ENCODE measurements around the gene PHF21B. TPM values are rescaled to one million over a fixed set of nuclear protein-coding genes. Genes with fewer than 3 reads are reported as not detected.

The PHF21B gene
- total and polyA plus RNA-seq, 7 experiments from 2014 or later = not detected

DNA sequence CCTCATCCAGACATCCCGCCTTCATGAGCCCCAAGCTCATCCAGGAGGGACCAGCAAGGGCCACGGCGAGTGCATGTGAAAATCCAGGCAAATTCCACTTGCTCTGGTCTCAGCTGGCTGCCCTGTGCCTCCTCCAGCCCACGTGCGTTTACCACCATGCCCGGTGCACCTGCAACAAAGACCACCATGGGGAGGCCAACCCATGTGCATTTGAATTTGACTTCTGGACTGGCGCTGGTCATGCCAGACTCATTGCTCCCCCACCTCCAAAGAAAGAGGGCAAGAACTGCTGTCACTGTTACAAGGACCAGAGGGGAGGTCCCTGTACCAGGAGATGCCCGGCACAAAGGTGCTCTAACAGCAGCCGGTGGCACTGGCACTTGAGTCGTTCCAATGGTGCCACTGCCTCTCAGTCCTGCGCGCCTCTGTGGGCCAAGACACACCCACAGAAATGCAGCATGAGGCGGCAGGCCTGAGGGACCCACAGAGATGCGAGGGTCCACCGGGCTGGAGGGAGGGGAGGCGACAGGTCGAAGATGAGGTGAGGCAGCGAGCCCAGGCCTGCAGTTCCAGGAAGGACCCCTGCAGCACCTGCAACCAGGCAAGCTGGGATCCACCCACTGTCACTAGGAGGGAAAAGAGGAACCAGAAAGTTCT, 80.3 kb downstream of the PHF21B start:
- Histone ChIP-seq H3K4me3 (ENCODE audit: low read length) (no peak overlapping the region), H3K36me3 (ENCODE audit: control insufficient read depth in 2 of 3, insufficient read depth in 3 of 3, low read length in 3 of 3) (no peaks in the 10 kb centered on the region), H3K4me1 (ENCODE audit: control insufficient read depth in 2 of 2, insufficient read depth in 2 of 2, low read length in 2 of 2) (no peaks in the 10 kb centered on the region), H3K27me3 (ENCODE audit: control insufficient read depth in 2 of 2, insufficient read depth in 2 of 2, low read length in 2 of 2) (no peaks in the 10 kb centered on the region), H3K27ac (ENCODE audit: low read depth, low read length) (no peak overlapping the region), H3K9me3 (ENCODE audit: control insufficient read depth in 2 of 3, low read length in 3 of 3) (no peaks in the 10 kb centered on the region)
- intact Hi-C loops (cut with micrococcal nuclease) = no loop called here
- H3K9me3 Mint-ChIP-seq = peaks cover 0 to 1% (median 0%) of the 10 kb centered on the region in 11 donors
- H3K27me3 Mint-ChIP-seq = no peaks in the 10 kb centered on the region
- no peaks in the 10 kb centered on the region for H3K4me1 Mint-ChIP-seq
- ATAC-seq = no peak
- POLR2A ChIA-PET = no interaction called here
- no peak overlapping the region for H3K27ac Mint-ChIP-seq
- no peak overlapping the region for H3K4me3 Mint-ChIP-seq
- H3K36me3 Mint-ChIP-seq = no peaks in the 10 kb centered on the region
- CTCF ChIA-PET = no interaction called here
- no peak for DNase-seq

GRCh38 chr22:44928711-44929358, 81.0 kb downstream of the PHF21B start:
- Histone ChIP-seq H3K4me1 (ENCODE audit: control insufficient read depth in 2 of 2, insufficient read depth in 2 of 2, low read length in 2 of 2) (no peaks in the 10 kb centered on the region), H3K27me3 (ENCODE audit: control insufficient read depth in 2 of 2, insufficient read depth in 2 of 2, low read length in 2 of 2) (no peaks in the 10 kb centered on the region), H3K4me3 (ENCODE audit: low read length) (no peak overlapping the region), H3K27ac (ENCODE audit: low read depth, low read length) (no peak overlapping the region), H3K36me3 (ENCODE audit: control insufficient read depth in 2 of 3, insufficient read depth in 3 of 3, low read length in 3 of 3) (no peaks in the 10 kb centered on the region), H3K9me3 (ENCODE audit: control insufficient read depth in 2 of 3, low read length in 3 of 3) (no peaks in the 10 kb centered on the region)
- Mint-ChIP-seq H3K9me3 (peaks cover 0 to 1% (median 0%) of the 10 kb centered on the region in 11 donors), H3K4me3 (no peak overlapping the region), H3K4me1 (no peaks in the 10 kb centered on the region), H3K27ac (no peak overlapping the region), H3K36me3 (no peaks in the 10 kb centered on the region), H3K27me3 (peaks cover 0 to under 1% (median 0%) of the 10 kb centered on the region in 5 donors)
- DNase-seq (no peak), ATAC-seq (no peak)
- intact Hi-C loops (cut with micrococcal nuclease) = no loop called here
- CTCF ChIA-PET = no interaction called here
- POLR2A ChIA-PET = no interaction called here

DNA sequence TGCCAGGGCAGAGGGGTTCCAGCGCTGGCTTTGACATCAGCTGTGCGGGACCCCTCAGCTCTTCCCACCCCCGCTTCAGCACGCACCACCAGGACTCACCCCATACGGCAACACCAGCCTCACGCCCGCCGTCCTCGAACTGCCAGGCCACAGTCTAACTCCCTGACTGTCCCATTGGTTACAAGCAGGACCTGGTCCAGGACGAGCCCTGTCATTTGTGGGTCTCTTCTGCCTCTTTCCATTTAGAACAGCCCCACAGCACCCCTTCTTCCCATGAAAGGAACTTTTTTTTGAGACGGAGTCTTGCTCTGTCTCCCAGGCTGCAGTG, 81.7 kb downstream of the PHF21B start:
- Mint-ChIP-seq H3K4me3 (no peak overlapping the region), H3K4me1 (no peaks in the 10 kb centered on the region), H3K27me3 (peaks cover 0 to 4% (median 0%) of the 10 kb centered on the region in 5 donors), H3K27ac (no peak overlapping the region), H3K36me3 (no peaks in the 10 kb centered on the region), H3K9me3 (peaks cover 0 to 3% (median 0%) of the 10 kb centered on the region in 11 donors)
- Histone ChIP-seq H3K27me3 (ENCODE audit: control insufficient read depth in 2 of 2, insufficient read depth in 2 of 2, low read length in 2 of 2) (no peaks in the 10 kb centered on the region), H3K36me3 (ENCODE audit: control insufficient read depth in 2 of 3, insufficient read depth in 3 of 3, low read length in 3 of 3) (no peaks in the 10 kb centered on the region), H3K4me3 (ENCODE audit: low read length) (no peak overlapping the region), H3K9me3 (ENCODE audit: control insufficient read depth in 2 of 3, low read length in 3 of 3) (no peaks in the 10 kb centered on the region), H3K4me1 (ENCODE audit: control insufficient read depth in 2 of 2, insufficient read depth in 2 of 2, low read length in 2 of 2) (no peaks in the 10 kb centered on the region), H3K27ac (ENCODE audit: low read depth, low read length) (no peak overlapping the region)
- intact Hi-C loops (cut with micrococcal nuclease) = no loop called here
- ChIA-PET POLR2A (no interaction called here), CTCF (no interaction called here)
- ATAC-seq = no peak
- no peak for DNase-seq

- H3K4me1 Mint-ChIP-seq = no peaks in the 10 kb centered on the region
- no peak overlapping the region for H3K27ac Mint-ChIP-seq
- H3K9me3 ChIP-seq (ENCODE audit: control insufficient read depth in 2 of 3, low read length in 3 of 3) = no peaks in the 10 kb centered on the region
- no peaks in the 10 kb centered on the region for H3K36me3 ChIP-seq (ENCODE audit: control insufficient read depth in 2 of 3, insufficient read depth in 3 of 3, low read length in 3 of 3)
- POLR2A ChIA-PET = no interaction called here
- H3K27me3 Mint-ChIP-seq = peaks cover 0 to 4% (median 0%) of the 10 kb centered on the region in 5 donors
- H3K4me3 ChIP-seq (ENCODE audit: low read length) = no peak overlapping the region
- CTCF ChIA-PET = no interaction called here
- no peak overlapping the region for H3K27ac ChIP-seq (ENCODE audit: low read depth, low read length)
- ATAC-seq = no peak
- H3K4me1 ChIP-seq (ENCODE audit: control insufficient read depth in 2 of 2, insufficient read depth in 2 of 2, low read length in 2 of 2) = no peaks in the 10 kb centered on the region
- H3K9me3 Mint-ChIP-seq = peaks cover 0 to 4% (median 0%) of the 10 kb centered on the region in 11 donors
- intact Hi-C loops (cut with micrococcal nuclease) = no loop called here
- H3K36me3 Mint-ChIP-seq = no peaks in the 10 kb centered on the region
- no peak for DNase-seq
- H3K27me3 ChIP-seq (ENCODE audit: control insufficient read depth in 2 of 2, insufficient read depth in 2 of 2, low read length in 2 of 2) = no peaks in the 10 kb centered on the region
- no peak overlapping the region for H3K4me3 Mint-ChIP-seq
Observed at GRCh38 chr22:44927463-44928135, 82.2 kb downstream of the PHF21B start.

DNA sequence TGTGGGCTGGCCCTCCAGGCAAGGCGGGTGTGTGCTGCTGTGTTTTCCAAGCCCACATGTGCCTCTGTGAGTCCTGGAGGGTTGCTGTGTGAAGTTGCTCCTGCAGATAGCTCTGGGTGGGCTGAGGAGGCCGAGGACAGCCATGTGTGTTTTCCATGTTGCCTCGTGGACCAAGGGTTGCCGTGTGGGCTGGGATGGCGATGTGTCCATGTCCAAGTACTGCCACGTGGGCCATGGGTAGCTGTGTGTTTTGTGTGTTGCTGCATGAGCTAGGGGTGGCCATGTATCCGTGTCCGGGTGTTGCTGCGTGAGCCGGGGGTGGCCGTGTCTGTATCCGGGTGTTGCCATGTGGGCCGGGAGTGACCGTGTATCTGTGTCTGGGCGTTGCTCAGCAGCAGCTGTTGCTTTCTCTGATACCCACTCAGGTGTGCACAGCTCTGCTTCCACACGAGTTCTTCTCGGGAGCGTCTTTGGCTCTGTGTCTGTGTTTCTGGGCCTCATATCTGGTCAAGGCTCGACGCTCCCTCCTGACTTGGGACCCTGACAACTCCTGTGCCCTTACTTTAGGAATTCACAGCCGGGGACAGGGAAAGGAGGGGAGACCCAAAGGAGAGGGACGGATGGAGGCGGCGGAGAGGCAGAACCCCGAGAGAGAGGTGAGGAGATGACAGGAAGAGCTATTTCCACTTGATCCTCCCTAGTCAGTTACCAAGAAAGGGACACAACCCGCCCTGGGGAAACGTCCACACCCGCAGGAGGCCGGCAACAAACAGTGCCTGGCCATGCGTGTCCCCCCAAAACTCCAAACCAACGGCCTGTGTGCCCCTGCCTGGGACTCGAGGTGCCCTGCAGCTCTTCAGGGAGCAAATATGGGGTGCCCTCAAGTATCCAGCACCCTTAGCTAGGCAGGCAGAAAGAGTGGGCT, 83.1 kb downstream of the PHF21B start:
- CTCF ChIA-PET = interaction anchor here (0.7 kb wide), 1 partner anchor 170 kb away, joined by 3 read pairs; no protein-coding TSS in a partner anchor
- intact Hi-C loops (cut with micrococcal nuclease) = no loop called here
- no peak for ATAC-seq
- Mint-ChIP-seq H3K9me3 (peaks cover 0 to 4% (median 0%) of the 10 kb centered on the region in 11 donors), H3K4me1 (no peaks in the 10 kb centered on the region), H3K27ac (no peak overlapping the region), H3K36me3 (no peaks in the 10 kb centered on the region), H3K4me3 (no peak overlapping the region), H3K27me3 (peaks cover 0 to 4% (median 0%) of the 10 kb centered on the region in 5 donors)
- H3K4me1 ChIP-seq (ENCODE audit: control insufficient read depth in 2 of 2, insufficient read depth in 2 of 2, low read length in 2 of 2) = no peaks in the 10 kb centered on the region
- no peak overlapping the region for H3K27ac ChIP-seq (ENCODE audit: low read depth, low read length)
- no peaks in the 10 kb centered on the region for H3K27me3 ChIP-seq (ENCODE audit: control insufficient read depth in 2 of 2, insufficient read depth in 2 of 2, low read length in 2 of 2)
- POLR2A ChIA-PET = no interaction called here
- H3K4me3 ChIP-seq (ENCODE audit: low read length) = no peak overlapping the region
- DNase-seq = no peak
- H3K36me3 ChIP-seq (ENCODE audit: control insufficient read depth in 2 of 3, insufficient read depth in 3 of 3, low read length in 3 of 3) = no peaks in the 10 kb centered on the region
- no peaks in the 10 kb centered on the region for H3K9me3 ChIP-seq (ENCODE audit: control insufficient read depth in 2 of 3, low read length in 3 of 3)

- DNase-seq (no peak), ATAC-seq (no peak)
- Mint-ChIP-seq H3K4me1 (no peaks in the 10 kb centered on the region), H3K4me3 (no peak overlapping the region), H3K36me3 (no peaks in the 10 kb centered on the region), H3K27ac (no peak overlapping the region), H3K9me3 (peaks cover 0 to 4% (median 0%) of the 10 kb centered on the region in 11 donors), H3K27me3 (peaks cover 0 to 4% (median 0%) of the 10 kb centered on the region in 5 donors)
- H3K27ac ChIP-seq (ENCODE audit: low read depth, low read length) = no peak overlapping the region
- intact Hi-C loops (cut with micrococcal nuclease) = no loop called here
- H3K9me3 ChIP-seq (ENCODE audit: control insufficient read depth in 2 of 3, low read length in 3 of 3) = no peaks in the 10 kb centered on the region
- POLR2A ChIA-PET = no interaction called here
- H3K36me3 ChIP-seq (ENCODE audit: control insufficient read depth in 2 of 3, insufficient read depth in 3 of 3, low read length in 3 of 3) = no peaks in the 10 kb centered on the region
- no peak overlapping the region for H3K4me3 ChIP-seq (ENCODE audit: low read length)
- no peaks in the 10 kb centered on the region for H3K27me3 ChIP-seq (ENCODE audit: control insufficient read depth in 2 of 2, insufficient read depth in 2 of 2, low read length in 2 of 2)
- H3K4me1 ChIP-seq (ENCODE audit: control insufficient read depth in 2 of 2, insufficient read depth in 2 of 2, low read length in 2 of 2) = no peaks in the 10 kb centered on the region
- CTCF ChIA-PET = interaction anchor here (0.7 kb wide), 1 partner anchor 170 kb away, joined by 3 read pairs; no protein-coding TSS in a partner anchor
Observed at GRCh38 chr22:44926124-44926475, 83.7 kb downstream of the PHF21B start.

Measured in naive thymus-derived CD4-positive, alpha-beta T cell (primary cell).